Activated CD4-positive, CD25-positive, alpha-beta regulatory T cell (primary cell): Measurements from ENCODE around the gene DHRS13.
"Not testable (repeated sequence)": the region's sequence is repeated elsewhere in the genome, so short reads cannot be mapped to it uniquely, and the experiment has no call there.

ENCODE experiments used
- DNase-seq, 4 experiments: peaks; one replicate each; lab custom pipeline; 2025; lab: John Stamatoyannopoulos, UW

The DHRS13 gene

DNA sequence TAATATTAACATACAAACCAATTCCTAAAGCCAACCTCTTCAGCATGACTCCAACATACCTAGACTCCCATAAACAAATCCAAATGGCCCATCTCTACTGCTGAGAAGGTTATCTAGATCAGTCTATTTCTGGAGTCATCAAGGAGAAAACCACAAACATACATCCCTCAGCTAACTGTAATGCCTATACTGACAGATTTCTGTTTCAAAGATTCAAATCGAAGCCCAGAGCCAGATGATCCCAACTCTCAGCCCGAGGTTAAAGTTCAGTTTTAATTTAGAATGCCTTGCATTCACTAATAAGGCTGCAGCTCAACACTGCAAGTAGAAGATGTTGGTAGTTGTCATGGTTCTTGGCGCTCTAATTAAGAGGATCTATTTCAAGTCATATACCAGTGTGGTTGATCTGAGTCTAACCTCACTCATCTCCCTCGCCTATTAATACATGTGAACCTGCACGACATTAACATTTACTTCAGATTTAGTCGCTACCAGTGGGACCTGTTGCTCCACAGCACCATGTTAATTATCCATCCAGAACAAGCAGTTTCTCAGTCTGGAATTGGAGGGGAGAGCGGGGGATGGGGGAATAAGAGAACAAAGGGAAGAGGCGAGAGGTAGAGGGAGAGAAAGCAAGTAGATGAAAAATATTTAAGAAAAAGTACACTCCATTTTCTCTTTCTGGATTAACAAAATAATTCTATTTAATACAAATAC, 33.0 kb upstream of the DHRS13 start:
- DNase-seq = no peak

DNA sequence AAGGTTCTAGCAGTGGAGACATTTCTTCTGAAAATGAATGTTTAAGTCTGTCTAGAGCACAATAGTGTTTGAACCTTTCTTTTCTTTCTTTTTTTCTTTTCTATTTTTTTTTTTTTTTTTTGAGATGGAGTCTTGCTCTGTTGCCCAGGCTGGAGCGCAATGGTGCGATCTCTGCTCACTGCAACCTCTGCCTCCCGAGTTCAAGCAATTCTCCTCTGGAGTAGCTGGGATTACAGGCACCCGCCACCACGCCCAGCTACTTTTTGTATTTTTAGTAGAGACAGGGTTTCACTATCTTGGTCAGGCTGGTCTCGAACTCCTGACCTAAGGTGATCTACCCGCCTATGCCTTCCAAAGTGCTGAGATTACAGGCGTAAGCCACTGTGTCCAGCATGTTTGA, 31.6 kb upstream of the DHRS13 start:
- not testable (repeated sequence) for DNase-seq

DNA sequence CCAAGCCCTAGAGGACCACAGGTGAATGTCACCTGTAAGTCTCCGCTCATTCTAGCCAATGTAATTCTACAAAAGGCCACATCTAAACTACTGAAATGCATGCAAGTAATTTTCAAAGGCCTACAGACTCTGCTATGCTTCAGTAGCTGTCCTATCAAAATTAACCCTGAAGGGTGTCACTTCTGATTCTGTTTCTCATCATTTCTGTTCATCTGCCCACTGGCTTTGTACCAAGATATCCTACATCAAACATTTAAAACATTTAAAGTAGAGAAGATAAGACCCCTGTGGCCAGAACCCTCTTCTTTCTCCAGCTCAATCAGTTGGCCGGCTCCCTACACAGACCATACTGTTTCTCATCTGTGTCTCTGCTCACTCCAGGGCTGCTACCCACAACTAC, 26.9 kb upstream of the DHRS13 start:
- DNase-seq = no peak

DNA sequence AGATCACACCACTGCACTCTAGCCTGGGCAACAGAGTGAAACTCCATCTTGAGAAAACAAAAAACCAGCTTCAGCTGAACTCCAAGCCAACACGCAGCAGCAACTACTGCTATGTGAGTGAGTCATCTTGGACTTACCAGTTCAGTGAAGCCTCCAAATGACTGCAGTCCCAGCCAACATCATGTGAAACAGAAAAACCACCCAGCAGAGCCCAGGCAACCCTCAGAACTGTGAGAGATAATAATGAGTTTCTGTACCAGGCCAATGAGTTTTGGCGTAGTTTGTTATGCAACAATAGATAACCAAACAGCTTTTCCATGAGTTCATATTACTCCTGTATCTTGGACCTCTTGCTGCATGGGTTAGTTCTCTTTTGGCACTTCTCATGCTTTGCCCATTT, 25.2 kb upstream of the DHRS13 start:
- DNase-seq = no peak

DNA sequence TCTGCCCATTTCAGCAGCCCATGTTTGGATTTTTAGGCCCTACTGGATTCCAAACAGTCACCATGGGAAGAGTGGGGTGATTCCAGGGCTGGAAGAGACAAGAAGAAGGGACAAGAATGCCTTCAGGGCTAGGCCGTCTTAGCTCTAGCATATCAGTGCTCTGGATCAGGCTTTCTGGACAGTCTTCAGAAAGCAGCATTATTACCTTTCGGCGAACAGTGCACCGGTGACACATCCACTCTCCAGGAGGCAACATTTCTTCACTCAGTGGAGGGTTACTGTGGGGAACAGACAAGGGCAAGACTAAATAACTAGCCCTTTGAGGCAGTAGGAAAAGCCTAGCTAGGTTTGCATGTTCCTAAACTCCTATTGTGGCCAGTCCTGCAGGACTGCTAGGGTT, 23.9 kb upstream of the DHRS13 start:
- no peak for DNase-seq

DNA sequence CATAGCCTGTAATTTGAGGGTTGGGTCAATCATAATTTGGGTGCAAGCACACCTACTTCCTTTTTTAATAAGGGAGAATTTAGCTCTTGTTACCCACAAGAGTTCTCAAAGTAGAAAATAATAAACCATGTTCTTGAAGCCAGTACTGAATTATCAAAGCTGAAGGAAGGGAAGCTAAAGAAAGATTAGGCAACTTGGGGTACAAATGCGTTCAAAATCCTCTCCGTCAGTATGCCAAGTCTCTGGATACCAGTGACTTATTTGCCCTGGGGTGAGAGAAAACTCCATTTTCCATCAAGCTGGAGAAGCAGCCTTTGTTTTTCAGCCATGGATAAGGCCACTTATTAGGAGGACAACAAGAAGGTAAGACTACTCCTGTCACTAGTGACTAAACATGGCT, 23.5 kb upstream of the DHRS13 start:
- no peak for DNase-seq

DNA sequence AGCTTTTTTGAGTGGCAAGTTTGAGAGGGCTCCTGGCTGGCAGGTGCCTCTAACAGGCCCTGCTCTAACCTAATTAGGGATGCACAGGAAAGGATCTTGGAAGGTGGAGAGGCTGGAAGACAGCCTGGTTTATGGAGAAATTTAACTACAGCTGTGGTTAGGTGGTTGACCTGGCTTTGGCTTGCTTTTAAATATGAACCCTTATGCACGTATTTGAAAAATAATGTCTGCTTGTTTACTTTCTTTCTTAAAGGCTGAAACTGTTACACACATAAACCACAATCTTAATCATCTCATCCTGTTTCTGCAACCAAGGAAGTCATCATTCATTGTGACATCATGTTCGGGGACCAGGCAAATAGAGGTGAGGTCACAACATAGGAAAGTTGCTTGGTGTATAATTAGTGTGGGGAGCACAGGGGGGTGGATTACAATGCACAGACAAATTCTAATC, 23.1 kb upstream of the DHRS13 start:
- DNase-seq = peak in 1 of 4 experiments; percentile 13

DNA sequence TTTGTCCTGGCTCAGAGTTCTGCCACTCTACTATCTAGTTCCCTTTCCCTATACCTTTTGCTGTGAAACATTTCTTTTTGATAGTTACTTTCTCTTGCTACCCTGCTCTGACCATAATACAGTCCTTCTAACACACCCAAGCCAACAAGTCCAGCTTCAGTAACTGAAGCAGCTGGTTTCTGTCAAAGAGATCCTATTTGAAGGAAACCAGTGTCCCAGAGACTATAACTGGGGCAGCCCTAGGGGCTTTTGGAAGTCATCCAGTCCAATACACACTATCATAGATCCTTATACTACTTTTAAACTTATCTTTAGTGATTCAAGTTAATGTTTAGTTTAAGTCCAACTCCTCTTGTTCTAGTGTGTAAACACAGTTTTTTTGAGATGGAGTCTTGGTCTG, 17.3 kb upstream of the DHRS13 start:
- DNase-seq = no peak

DNA sequence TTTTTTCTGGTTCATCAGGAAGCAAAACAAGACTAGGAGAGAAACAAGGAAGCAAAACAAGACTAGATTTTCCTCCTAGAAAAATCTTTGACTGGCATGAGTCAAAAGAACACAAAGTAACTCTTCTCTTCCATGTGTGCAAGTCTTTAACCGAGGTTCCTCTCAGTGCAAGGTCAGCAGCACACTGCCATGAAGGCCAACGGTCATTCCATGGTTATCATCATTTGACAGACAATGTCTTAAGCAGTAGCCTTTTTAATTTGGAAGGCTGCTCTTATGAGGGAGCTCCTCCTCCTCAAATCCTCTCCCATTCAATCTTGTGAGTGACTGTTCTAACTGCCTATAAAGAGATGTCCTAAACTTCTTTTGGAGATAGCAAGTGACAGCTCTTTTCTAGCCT, 15.4 kb upstream of the DHRS13 start:
- no peak for DNase-seq

DNA sequence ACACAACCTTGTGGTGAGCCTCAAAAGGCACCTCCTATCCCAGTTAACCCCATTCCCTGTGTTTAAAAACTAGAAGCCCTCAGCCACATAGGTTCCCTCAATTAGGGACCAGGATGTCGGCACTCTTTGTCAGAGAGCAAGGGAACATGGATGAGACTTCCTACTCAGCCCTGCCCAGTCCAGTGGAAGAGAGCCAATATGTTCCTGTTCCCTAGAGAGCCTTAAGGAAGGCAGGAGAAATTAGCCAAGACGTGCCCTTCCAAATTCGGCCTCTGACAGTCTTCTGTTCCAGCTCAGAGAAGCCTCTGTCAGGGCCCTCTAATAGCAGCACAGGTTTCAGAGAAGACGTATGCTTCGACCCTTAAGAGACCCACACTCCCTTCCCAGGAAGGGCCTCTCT, 14.6 kb upstream of the DHRS13 start:
- no peak for DNase-seq

DNA sequence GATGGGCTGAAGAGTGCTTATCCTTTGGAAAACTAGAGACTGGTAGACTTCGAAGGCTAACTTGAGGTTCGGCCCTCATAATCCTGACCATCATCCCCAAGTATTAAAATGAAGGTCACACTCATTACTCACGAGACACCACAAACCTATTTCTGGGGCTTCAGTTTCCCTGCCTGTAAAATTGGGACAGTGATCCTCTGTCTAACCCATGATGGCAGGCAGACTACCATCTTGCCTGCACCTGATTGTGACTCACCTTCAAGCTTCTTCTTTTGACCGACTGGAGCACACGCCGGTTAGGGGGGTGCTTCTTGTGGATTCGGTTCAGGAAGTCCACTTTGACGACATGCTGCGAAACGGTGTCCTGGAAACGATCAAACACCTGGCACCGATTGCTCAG, 14.2 kb upstream of the DHRS13 start:
- no peak for DNase-seq

DNA sequence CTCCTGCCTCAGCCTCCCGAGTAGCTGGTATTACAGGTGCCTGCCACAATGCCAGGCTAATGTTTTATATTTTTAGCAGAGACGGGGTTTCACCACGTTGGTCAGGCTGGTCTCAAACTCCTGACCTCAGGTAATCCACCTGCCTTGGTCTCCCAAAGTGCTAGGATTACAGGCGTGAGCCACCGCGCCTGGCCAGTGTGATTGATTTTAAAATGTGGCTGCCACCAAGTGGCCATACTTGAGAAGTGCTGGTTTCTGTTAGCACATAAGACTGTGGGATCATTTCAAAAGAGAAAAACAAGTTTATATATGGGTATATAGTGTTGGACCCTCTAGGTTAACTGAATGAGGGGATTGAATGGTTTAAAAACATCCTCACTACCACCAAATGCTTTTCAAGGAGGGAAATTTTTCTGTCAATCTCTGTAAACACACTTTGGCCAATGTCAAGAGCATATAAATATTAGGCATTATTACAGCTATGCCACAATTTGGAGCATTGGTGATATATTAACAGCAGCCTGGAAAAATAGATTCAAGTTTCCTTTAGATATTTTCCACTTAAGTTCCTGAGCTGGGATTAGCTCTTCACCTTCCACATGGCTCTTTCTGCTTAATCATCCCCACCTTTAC, 13.5 kb upstream of the DHRS13 start:
- DNase-seq = no peak

DNA sequence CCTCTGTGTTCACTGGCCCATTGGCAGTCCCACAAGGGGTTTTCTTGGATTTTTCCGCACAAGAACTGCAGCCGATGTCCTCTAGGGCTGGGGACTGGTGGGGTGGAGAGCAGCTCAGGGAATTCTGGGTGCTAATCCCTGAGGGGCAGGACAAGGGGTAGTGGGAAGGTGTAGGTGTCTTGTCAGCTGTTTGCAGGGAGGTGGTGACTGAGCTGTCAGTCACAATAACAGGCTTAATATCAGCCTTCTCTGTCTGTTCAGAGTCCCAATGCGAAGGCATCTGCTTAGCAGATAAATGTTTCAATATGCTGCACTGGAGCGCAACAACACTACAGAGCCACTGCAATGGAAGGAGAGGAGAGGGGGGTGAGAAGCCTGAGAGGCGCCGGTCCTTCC, 10.1 kb upstream of the DHRS13 start:
- no peak for DNase-seq

DNA sequence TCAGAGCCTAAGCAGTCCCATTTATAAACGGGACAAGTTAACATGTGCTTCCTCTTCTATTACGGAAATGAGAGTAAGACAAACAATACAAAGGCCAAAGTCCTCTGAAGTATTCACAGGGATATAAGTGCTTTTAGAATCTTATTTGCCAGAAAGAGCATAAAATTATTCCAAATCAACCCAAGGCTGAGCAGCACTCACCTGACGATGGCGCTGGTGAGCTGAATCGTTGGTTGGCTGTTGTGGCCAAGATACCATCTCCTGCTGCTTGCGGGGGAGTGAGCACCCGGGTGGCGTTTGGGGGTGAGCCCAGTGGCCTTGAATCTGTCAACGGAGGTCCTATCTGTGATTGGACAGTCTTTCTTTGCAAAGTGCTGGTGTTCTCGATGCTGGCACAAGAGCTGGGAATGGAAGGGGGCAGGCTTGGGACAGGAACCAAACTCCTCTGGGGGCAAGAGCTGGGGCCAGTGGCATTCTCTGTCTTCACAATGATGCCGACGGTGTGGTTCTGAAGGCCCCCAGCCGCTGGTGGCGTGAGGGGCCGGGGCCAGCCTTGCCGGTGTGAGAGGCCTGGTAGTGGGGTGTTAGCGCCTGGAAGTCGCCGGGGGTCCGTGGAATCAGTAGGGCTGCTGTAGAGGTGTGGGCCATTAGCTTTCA, 9.5 kb upstream of the DHRS13 start:
- no peak for DNase-seq

DNA sequence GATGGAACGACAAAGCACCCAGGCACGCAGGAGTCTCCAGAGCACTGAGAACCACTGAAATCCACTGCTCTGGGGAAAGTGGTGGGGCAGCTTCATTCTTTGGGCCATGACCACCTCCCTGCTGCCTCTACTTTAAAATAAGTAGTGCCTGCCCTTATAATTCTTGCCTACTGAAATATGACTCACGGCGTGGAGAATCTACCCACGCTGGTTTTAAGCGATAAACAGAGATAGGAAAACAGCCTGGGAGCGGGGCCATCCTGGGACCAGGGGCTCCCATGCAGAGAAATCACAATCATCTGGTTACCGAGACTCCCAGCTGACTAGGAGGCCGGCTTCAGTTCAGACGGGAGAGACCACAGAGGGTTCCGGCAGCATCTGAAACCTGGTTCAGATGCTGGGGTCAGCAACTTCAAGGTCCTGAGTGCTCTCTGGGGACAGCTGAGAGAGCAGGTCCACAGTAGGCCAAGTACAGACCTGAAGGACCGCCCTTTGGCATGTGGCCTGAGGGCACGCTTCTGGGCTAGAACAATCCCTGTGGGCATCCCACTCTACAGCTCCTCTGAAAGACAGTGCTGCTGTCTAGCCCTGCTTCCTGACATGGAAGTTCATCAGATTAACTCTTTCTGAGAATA, 8.6 kb upstream of the DHRS13 start:
- no peak for DNase-seq

DNA sequence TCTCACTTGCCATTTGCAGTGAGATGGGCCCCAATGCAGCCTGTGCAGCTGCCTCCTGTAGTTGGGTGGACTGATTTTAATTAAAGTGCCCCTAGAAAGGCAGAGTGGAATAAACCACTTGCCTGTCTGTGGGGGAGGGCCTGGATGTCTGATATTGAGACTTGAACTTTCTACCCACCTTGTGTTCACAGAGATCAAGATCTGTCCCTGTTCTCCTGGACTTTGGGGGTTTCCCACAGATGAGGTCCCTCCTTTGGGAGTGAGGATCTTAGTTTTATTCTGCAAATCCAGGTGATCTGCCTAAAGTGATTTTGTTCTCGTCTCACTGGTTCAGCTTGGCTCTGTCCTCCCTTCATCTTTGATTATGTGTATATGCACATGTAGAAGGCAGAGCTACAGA, 7.7 kb upstream of the DHRS13 start:
- DNase-seq = no peak

DNA sequence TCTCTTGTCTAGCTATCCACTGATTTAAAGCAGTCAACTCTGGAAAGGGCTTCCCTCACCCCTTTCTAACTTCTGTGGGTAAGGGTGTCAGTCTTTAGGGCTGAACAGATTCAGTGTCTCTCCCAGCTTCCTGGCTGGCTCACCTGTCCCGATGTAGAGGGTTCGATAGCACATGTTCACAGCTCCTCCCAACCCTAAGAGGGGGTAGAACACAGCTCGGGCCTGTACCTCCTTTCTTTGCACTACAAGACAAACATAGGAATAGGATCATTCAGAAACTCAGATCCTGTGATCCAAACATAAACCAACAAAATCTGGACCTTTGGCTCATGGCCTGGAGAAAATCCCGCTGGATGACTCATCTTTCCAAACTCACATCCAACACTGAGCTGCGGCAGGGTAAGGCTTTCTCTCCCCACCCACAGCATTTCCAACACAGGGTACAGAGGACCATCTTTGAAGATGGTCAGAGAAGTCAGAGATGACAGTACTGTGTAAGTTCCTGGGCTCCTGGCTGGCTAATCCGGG, 5.8 kb upstream of the DHRS13 start:
- no peak for DNase-seq

DNA sequence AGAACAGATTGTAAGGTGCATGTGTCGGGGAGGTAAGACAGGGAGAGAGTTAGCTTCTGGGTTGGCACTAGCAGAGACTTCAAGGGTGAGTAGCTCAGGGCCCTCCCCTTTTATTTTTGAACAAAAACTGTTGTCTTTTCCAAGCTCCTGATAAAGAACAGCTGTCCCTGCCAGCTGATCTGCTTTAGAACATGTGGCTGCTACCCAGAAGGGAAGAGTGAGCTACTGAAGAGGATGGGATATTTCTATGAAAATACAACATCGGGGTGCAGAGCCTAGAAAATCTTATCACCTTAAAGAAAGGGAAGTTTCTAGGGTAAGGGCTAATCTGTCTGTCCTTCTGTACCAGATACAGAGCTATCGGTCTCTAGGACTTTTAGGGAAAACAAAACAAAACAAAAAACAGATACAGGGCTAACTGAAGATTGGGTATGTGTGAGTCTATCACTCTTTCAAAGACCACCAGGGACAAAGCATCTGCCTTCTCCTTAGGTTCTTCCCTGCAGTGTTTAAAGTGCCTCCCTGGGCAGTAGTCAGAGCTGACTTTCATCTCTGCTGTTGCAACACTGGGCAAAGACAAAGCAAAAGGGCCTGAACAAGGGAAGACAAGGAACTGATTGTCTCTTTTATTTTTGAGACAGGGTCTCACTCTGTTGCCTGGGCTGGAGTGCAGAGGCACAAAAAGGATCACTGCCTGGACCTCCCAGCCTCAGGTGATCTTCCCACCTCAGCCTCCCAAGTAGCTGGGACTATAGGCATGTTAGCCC, 5.0 kb upstream of the DHRS13 start:
- DNase-seq = no peak

DNA sequence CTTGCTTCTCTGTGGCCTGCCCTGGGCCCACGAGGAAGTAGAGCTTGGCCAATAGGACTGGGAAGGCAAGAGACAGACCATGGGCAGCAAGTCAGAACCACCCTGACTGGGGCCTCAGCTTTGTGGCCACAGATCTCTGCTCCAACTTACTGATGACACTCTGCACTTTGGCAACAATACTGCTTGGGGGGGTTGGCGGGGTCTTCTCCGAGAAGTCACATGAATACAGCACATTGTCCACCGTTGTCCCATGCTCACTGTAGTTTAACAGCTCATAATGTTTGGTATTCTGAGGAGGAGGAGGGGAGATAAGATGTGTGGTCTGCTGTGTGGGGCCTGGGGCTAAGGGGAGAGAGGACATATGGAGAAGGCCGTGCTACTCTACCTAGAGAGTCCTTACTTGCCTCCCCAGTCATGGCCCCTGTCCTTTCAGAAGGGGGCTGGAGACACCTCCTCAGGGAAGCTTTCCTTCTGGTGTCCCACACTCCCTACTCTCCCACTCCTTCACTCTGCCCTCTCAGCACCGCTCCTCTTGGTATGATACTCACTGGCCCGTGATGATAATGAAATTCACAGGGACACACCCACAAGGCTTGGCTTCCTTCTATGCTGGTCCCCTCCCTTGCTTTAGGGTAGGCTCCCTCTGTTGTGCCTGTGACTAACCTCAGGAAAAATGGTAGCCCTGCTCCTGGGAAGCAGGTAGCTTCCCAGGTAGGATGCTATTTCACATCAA, 4.0 kb upstream of the DHRS13 start:
- no peak for DNase-seq

DNA sequence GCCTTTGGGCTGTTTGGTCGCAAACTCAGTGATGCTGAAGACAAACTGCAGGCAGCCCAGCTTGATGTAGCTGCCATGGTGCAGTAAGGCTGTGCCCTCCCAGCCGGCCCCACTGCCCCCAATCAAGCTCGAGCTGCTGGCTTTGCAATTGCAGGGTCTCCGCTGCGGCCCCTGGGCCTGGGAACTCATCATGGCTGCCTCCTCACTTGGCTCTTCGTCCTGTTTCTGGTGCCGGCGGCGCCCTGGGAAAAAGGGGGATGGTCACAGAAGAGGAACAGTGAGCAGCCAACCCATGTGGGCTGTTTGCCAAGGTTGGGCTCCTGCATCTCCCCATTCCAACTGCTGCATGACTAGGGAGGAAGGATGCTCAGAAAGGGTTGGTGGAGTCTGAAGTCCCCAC, 3.4 kb upstream of the DHRS13 start:
- no peak for DNase-seq

DNA sequence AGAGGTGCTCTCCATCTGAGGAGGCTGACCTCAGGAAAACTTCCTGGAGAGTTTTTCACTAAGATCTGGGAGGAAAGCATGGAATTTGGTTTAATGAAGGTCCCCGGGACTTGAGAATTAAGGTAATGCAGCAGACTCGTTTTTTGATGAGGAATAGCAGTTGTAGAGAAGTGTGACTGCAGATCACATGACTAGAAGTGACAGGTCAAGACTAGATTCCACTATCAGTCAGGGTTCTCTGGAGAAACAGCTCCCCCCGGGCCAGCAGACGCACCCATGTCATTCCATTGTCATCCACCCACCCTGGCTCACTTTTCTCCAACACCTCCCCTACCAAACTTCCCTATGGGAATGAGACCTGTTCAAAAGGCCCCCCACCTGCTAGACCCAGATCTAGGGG, 1.9 kb upstream of the DHRS13 start:
- no peak for DNase-seq

DNA sequence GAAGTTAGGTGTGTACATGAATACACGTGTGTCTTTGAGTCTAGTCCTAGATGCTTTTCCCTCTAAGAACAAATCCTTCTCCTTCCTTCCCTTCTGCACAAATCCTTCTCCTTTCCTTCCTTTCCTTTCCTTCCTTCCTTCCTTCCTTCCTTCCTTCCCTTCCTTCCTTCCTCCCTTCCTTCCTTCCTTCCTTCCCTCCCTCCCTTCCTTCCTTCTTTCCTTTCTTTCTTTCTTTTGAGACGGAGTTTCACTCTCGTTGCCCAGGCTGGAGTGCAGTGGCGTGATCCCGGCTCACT, 615 bp upstream of the DHRS13 start:
- not testable (repeated sequence) for DNase-seq
